ENCODE measurements around the gene PCAT6. TPM values are rescaled to one million over a fixed set of nuclear protein-coding genes. Genes with fewer than 3 reads are reported as not detected.

The PCAT6 gene
- total RNA-seq, 1 donor from 2014 or later, result 1.6 TPM

DNA sequence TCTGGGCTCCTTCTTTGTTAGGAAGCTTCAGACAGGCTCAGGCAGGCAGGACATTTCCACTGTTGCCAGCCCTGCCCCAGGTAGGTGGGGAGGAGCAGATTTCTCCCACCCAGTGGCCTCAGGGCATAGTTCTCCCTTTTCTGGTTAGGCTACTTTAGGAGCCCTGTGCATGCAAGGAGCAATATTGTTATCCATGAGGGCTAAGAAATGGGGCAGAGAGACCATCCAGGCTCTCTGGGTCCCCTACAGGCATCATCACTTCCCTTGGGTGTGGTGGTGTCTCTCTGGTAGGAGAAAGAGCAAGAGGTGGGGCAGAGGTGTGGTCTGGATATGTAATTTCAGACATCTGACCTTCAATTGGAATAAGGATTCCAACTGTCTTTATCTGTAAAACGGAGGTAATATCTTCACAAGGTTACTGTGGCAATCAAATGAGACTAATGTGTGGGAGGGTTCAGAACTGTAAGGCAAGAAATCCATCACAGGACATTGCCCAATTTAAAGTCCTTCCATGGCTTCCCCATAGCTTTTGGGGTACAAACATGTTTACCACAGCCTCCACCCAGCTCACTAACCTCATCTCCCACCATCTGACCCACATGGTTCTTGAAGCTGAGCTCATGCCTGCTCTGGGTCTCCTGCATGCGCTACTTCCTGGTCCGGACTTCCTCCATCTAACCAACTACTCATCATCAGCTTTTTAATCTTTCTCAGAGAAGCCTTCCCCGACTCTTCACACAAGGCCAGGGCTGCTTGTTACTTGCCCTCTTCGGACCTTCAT is 26.1 kb downstream of the PCAT6 start:
- no peaks in the 10 kb centered on the region for H3K36me3 Mint-ChIP-seq (ENCODE audit: low read depth)
- no peak overlapping the region for H3K27ac Mint-ChIP-seq
- no peaks in the 10 kb centered on the region for H3K27me3 Mint-ChIP-seq (ENCODE audit: low read depth)
- H3K4me3 Mint-ChIP-seq (ENCODE audit: low read depth), result no peak overlapping the region
- no peaks in the 10 kb centered on the region for H3K9me3 Mint-ChIP-seq
- intact Hi-C loops (cut with micrococcal nuclease), result no loop called here
- peaks cover 42% of the 10 kb centered on the region for H3K4me1 Mint-ChIP-seq (ENCODE audit: low read depth)
- DNase-seq (ENCODE audit: low spot score), result no peak

DNA sequence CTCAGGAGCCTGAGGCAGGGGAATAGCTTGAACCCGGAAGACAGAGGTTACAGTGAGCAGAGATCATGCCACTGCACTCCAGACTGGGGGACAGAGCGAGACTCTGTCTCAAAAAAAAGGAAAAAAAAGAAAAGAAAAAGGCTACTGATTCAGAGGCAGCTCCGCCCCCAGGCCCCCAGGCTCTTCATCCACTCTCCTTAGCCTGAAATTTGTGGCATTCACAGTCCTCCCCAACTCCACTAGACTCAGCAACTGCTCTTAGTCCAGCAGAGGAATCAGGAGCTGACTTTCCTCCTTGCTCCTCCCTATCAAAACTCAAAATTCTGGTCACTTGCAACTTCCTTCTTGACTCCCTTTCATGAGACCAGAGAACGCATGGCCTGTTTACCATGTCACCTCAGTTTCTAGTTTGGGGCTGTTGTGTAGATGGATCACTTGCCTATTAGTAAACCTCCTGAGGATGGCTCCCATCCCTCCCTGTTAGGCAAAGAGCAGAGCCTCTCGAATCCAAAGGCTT is 27.1 kb downstream of the PCAT6 start:
- Mint-ChIP-seq H3K4me3 (ENCODE audit: low read depth) (no peak overlapping the region), H3K27me3 (ENCODE audit: low read depth) (no peaks in the 10 kb centered on the region), H3K9me3 (no peaks in the 10 kb centered on the region), H3K27ac (no peak overlapping the region), H3K36me3 (ENCODE audit: low read depth) (no peaks in the 10 kb centered on the region), H3K4me1 (ENCODE audit: low read depth) (peaks cover 42% of the 10 kb centered on the region)
- intact Hi-C loops (cut with micrococcal nuclease), result no loop called here
- no peak for DNase-seq (ENCODE audit: low spot score)

DNA sequence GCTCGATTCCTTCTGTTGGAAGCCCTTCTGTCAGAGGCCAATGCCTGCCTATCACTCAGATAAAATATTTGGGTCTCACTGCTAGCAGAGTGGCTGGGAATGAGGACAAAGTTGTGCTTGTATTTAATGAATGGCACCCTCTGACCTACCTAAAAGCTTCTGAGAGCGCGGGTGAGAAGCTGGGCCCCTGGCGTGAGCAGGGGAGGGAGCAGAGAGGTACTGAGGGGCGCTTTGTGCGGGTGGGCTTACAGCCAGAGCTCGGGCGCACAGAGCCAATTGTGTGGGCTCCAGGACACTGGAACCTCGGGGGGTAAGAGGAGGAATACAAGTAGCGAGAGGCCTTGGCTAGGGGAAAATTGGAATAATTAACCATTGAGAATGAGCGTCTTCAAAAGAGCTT is 32.3 kb downstream of the PCAT6 start:
- Mint-ChIP-seq H3K27me3 (ENCODE audit: low read depth) (peaks cover 3% of the 10 kb centered on the region), H3K9me3 (no peaks in the 10 kb centered on the region), H3K27ac (no peak overlapping the region), H3K36me3 (ENCODE audit: low read depth) (no peaks in the 10 kb centered on the region), H3K4me3 (ENCODE audit: low read depth) (no peak overlapping the region), H3K4me1 (ENCODE audit: low read depth) (peaks cover 4% of the 10 kb centered on the region)
- intact Hi-C loops (cut with micrococcal nuclease), result no loop called here
- no peak for DNase-seq (ENCODE audit: low spot score)

DNA sequence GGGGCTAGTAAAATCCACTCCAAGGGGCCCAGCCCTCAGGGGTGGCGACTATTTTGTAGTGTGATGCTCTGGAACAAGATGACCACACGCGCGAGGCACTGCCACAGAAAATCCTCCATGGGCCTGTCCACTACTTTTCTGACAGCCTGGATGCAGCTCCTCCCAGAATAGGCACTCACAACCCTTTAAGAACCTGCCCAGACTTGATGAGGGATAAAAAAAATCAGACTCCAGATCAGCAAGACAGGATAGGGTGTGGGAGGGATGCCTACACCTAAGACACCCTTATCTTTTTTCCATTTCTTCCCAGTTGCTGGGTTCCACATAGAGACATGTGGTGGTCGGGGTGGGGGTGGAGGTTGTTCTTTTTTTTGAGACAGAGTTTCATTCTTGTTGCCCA is 33.5 kb downstream of the PCAT6 start:
- no peak overlapping the region for H3K4me3 Mint-ChIP-seq (ENCODE audit: low read depth)
- intact Hi-C loops (cut with micrococcal nuclease), result no loop called here
- no peak for DNase-seq (ENCODE audit: low spot score)
- H3K27me3 Mint-ChIP-seq (ENCODE audit: low read depth), result peaks cover 3% of the 10 kb centered on the region
- H3K27ac Mint-ChIP-seq, result no peak overlapping the region
- H3K9me3 Mint-ChIP-seq, result no peaks in the 10 kb centered on the region
- peaks cover 7% of the 10 kb centered on the region for H3K4me1 Mint-ChIP-seq (ENCODE audit: low read depth)
- no peaks in the 10 kb centered on the region for H3K36me3 Mint-ChIP-seq (ENCODE audit: low read depth)

DNA sequence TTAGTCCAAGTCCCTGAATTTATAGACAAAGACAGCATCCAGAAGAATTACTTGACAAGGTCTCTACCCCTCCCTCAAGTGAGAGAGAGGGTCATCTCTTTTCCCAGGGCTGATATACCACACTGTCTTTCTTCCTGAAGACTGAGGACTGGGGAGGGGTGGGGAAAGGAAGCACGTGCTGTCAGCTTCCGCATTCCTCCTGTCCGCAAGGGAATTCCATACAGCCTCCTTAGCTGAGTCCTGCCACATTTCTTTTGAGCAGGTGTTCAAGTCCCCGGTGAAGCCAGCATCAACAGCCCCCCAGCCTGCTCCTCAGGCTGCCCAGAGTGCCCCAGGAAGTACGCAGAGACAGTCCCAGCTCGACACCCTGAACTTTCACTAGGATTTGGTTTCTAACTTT is 34.2 kb downstream of the PCAT6 start:
- H3K27ac Mint-ChIP-seq, result no peak overlapping the region
- H3K4me3 Mint-ChIP-seq (ENCODE audit: low read depth), result no peak overlapping the region
- H3K9me3 Mint-ChIP-seq, result no peaks in the 10 kb centered on the region
- DNase-seq (ENCODE audit: low spot score), result no peak
- H3K27me3 Mint-ChIP-seq (ENCODE audit: low read depth), result peaks cover 3% of the 10 kb centered on the region
- H3K36me3 Mint-ChIP-seq (ENCODE audit: low read depth), result no peaks in the 10 kb centered on the region
- H3K4me1 Mint-ChIP-seq (ENCODE audit: low read depth), result peaks cover 7% of the 10 kb centered on the region
- intact Hi-C loops (cut with micrococcal nuclease), result no loop called here

DNA sequence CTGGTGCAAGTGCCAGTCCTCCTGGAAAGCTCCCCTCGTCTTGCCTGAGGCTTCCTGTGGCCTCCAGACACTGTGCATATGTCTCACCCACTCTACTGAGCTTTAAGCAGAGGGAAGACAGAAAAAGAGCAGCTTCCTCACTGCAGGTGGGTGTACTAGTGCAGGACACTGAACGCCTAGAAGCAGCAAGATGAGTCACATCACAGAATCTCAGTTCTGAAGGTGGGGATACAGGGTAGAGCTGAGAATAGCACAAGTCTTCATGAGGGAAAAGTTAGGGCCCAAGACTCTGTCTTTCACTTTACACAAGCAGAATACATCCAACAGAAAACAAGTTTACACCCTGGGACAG is 37.4 kb downstream of the PCAT6 start:
- no peaks in the 10 kb centered on the region for H3K9me3 Mint-ChIP-seq
- peaks cover 7% of the 10 kb centered on the region for H3K4me1 Mint-ChIP-seq (ENCODE audit: low read depth)
- H3K36me3 Mint-ChIP-seq (ENCODE audit: low read depth), result no peaks in the 10 kb centered on the region
- DNase-seq (ENCODE audit: low spot score), result no peak
- no peak overlapping the region for H3K4me3 Mint-ChIP-seq (ENCODE audit: low read depth)
- H3K27ac Mint-ChIP-seq, result no peak overlapping the region
- intact Hi-C loops (cut with micrococcal nuclease), result no loop called here
- H3K27me3 Mint-ChIP-seq (ENCODE audit: low read depth), result peaks cover 3% of the 10 kb centered on the region

DNA sequence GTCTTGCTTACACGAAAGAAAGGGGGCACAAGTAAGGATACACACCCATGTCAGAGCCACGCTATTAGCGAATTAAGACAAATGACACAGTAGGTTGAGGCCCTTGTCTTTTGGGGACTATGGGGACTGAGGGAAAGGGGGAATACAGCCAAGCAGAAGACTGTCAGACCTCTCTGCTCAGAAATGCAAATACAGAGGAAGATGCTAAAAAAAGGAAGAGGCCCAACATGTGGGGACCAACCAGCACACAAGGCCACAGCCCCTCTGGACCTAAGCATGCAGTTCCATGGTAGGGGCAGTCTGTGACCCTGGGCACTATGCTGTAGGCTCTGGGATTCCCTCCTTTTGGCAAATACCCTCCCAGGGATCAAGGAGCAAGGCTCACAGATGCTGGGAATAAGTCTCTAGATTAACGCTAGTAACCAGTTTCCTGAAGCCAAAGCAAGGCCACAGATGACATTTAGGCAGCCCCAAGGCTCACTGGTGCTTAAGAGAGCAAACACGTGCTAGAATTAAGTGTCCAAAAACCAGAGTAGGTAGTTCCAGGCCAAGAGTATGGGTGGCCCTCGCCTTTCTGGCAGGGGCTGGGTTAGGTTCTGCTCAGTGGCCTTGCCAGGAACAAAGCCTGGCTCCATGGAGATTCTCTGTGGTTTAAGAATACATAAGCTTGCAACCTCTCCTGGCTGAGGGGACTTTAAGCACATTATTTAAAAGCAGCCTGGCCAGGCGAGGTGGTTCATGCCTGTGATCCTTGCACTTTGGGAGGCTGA is 40.0 kb downstream of the PCAT6 start:
- no peak for DNase-seq (ENCODE audit: low spot score)
- intact Hi-C loops (cut with micrococcal nuclease), result no loop called here
- Mint-ChIP-seq H3K36me3 (ENCODE audit: low read depth) (no peaks in the 10 kb centered on the region), H3K27ac (no peak overlapping the region), H3K4me1 (ENCODE audit: low read depth) (peaks cover 7% of the 10 kb centered on the region), H3K4me3 (ENCODE audit: low read depth) (no peak overlapping the region), H3K27me3 (ENCODE audit: low read depth) (peaks cover 3% of the 10 kb centered on the region), H3K9me3 (no peaks in the 10 kb centered on the region)

DNA sequence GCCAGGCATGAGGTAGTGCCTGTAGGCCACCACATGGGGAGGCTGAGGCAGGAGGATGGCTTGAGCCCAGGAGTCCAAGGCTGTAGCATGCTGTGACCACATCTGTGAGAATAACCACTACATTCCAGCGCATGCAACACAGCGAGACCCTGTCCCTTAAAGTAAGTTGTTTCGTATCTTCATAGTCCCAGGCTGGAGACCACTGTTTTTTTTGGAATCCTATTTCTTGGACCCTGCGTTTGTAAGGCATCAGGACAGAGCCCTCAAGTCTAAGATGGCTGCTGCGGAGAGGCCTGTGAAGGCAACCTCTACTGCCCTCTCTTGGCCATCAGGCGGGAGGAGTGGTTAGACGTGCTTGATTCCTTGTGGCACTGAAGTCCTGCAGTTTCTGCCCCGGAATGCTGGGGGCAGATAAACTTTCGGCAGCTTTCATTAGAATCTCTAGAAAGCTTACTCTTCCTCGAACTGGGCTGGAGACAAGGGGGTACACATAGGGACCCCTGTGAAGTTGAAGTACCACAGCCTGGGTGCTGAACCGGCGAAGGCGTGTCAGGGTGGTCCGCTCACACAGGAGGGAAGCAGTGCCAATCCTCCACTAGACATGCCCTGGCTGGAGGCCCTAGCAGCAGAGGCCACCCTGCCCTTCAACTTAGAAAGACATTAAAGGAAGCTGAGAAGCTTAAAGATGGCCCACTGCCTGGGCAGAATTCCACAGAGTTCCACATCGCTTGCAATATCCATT is 41.6 kb downstream of the PCAT6 start:
- no peak overlapping the region for H3K27ac Mint-ChIP-seq

DNA sequence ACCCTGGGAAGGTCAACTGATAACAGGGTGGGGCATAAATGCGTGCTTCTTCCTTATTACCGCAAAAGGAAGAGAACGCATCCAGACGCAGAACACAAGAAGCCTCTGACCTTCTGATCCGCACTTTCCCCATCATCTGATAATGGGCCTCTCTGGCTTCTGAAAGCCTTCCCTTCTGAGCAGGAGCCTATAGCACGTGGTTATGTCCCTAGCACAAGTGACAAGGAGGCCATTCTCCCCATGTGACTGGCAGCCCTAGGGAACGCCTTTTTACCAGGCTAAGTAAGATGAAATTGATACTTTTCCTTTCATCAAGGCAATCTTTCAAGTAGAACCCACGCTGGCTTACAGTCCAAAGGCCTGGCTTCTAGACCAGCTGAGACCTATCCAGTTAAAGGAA is 44.0 kb downstream of the PCAT6 start:
- no peaks in the 10 kb centered on the region for H3K9me3 Mint-ChIP-seq
- H3K4me1 Mint-ChIP-seq (ENCODE audit: low read depth), result peaks cover under 1% of the 10 kb centered on the region
- H3K27me3 Mint-ChIP-seq (ENCODE audit: low read depth), result peaks cover 6% of the 10 kb centered on the region
- DNase-seq (ENCODE audit: low spot score), result no peak
- H3K36me3 Mint-ChIP-seq (ENCODE audit: low read depth), result no peaks in the 10 kb centered on the region
- intact Hi-C loops (cut with micrococcal nuclease), result no loop called here
- H3K27ac Mint-ChIP-seq, result no peak overlapping the region
- H3K4me3 Mint-ChIP-seq (ENCODE audit: low read depth), result no peak overlapping the region

More for the DNA sequence above, 41.6 kb downstream of the PCAT6 start:
- DNase-seq (ENCODE audit: low spot score), result peak; percentile 24
- Mint-ChIP-seq H3K4me3 (ENCODE audit: low read depth) (no peak overlapping the region), H3K4me1 (ENCODE audit: low read depth) (peaks cover 7% of the 10 kb centered on the region), H3K36me3 (ENCODE audit: low read depth) (no peaks in the 10 kb centered on the region), H3K9me3 (no peaks in the 10 kb centered on the region), H3K27me3 (ENCODE audit: low read depth) (no peaks in the 10 kb centered on the region)
- intact Hi-C loops (cut with micrococcal nuclease), result loop anchor here (2.0 kb wide), 1 partner anchor 102 kb away; no protein-coding TSS in a partner anchor

DNA sequence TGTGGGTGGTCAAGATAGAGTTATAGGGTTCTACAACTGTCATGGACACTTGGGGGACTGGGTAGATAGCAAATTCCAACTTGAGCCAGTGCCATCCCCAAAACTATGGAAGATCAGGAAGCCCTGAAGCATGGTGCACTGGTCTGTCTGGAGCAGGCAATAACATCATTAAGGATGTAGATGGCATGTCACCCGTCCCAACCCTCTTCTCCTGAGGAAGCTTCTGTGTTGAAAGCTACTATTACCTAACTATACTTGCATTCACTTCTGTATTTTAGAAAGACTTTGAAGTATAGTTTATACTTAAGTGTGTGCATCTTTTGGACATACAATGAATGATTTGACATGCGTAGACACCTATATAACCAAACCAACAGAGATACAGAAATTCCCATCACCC is 45.3 kb downstream of the PCAT6 start:
- DNase-seq (ENCODE audit: low spot score), result no peak
- Mint-ChIP-seq H3K9me3 (no peaks in the 10 kb centered on the region), H3K4me3 (ENCODE audit: low read depth) (no peak overlapping the region), H3K27ac (no peak overlapping the region), H3K36me3 (ENCODE audit: low read depth) (no peaks in the 10 kb centered on the region), H3K4me1 (ENCODE audit: low read depth) (peaks cover 1% of the 10 kb centered on the region), H3K27me3 (ENCODE audit: low read depth) (peaks cover 13% of the 10 kb centered on the region)
- intact Hi-C loops (cut with micrococcal nuclease), result no loop called here

DNA sequence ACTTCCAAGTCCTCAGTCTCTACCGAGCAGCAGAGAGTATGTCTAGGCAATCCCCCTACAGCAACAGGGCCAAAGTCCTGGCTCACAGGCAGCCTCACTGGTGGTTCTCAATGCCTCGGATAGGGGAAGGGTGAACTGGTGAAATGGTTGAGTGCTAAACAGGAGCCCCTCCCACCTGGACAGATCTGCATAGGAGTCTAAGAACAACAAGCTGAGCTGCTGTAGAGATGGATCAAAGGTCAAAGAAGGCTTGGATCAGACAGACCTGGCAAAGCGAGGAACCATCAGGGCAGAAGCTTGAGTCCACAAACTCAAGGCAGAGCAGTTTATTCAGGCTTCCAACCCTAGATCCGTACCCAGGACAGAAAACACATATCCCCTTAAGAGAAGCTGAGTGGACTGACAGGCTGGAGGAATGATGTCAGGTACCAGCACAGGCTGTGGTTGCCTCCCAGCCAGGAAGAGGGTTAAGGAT is 46.4 kb downstream of the PCAT6 start:
- H3K27me3 Mint-ChIP-seq (ENCODE audit: low read depth), result peaks cover 23% of the 10 kb centered on the region
- no peaks in the 10 kb centered on the region for H3K9me3 Mint-ChIP-seq
- no peak overlapping the region for H3K27ac Mint-ChIP-seq
- no peak for DNase-seq (ENCODE audit: low spot score)
- no peaks in the 10 kb centered on the region for H3K36me3 Mint-ChIP-seq (ENCODE audit: low read depth)
- H3K4me1 Mint-ChIP-seq (ENCODE audit: low read depth), result peaks cover 11% of the 10 kb centered on the region
- intact Hi-C loops (cut with micrococcal nuclease), result no loop called here
- H3K4me3 Mint-ChIP-seq (ENCODE audit: low read depth), result no peak overlapping the region

DNA sequence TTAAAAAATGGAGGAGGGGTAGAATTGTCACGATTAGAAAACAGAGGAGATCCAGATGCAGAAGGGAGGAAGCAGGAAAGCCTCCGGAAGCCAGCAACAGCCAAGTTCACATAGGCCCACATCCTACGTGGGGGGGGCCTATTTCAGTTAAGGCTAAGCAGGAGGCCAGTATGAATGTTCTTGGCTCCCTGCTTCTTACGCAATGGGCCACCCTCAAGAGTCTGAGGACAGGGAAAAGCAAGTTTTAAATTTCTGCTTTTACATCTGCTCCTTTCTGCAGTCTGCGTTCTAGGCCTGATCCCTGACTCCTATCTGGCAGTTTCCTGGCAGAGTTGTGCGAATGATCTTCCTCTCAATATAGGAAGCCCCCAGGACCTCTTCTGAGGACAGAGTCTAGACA is 47.6 kb downstream of the PCAT6 start:
- no peak overlapping the region for H3K4me3 Mint-ChIP-seq (ENCODE audit: low read depth)
- intact Hi-C loops (cut with micrococcal nuclease), result no loop called here
- no peak overlapping the region for H3K27ac Mint-ChIP-seq

More for the DNA sequence above, 47.6 kb downstream of the PCAT6 start:
- DNase-seq (ENCODE audit: low spot score), result no peak
- Mint-ChIP-seq H3K27me3 (ENCODE audit: low read depth) (peaks cover 34% of the 10 kb centered on the region), H3K9me3 (no peaks in the 10 kb centered on the region), H3K4me1 (ENCODE audit: low read depth) (peaks cover 12% of the 10 kb centered on the region), H3K36me3 (ENCODE audit: low read depth) (no peaks in the 10 kb centered on the region)
